ENCODE results near the gene TMEM132C.

The TMEM132C gene

GRCh38 chr12:128747441-128747840, 480.5 kb downstream of the TMEM132C start:
- no peak overlapping the region for H3K27ac ChIP-seq
- TF ChIP-seq CTCF (IDR thresholded peaks at IDR 0.05) (no peak), ZFX (IDR thresholded peaks at IDR 0.05; ENCODE audit: borderline replicate concordance) (no peak)

GRCh38 chr12:128752386-128752785, 485.4 kb downstream of the TMEM132C start:
- TF ChIP-seq ZFX (IDR thresholded peaks at IDR 0.05; ENCODE audit: borderline replicate concordance) (no peak), CTCF (IDR thresholded peaks at IDR 0.05) (no peak)
- H3K27ac ChIP-seq, result no peak overlapping the region

- TF ChIP-seq CTCF (IDR thresholded peaks at IDR 0.05), result no peak
- no peak for TF ChIP-seq ZFX (IDR thresholded peaks at IDR 0.05; ENCODE audit: borderline replicate concordance)
- no peak overlapping the region for H3K27ac ChIP-seq
Observed at GRCh38 chr12:128753438-128753837, 486.5 kb downstream of the TMEM132C start.

- TF ChIP-seq CTCF (IDR thresholded peaks at IDR 0.05) (no peak), ZFX (IDR thresholded peaks at IDR 0.05; ENCODE audit: borderline replicate concordance) (no peak)
- no peak overlapping the region for H3K27ac ChIP-seq
Observed at GRCh38 chr12:128754275-128754674, 487.3 kb downstream of the TMEM132C start.

GRCh38 chr12:128755566-128755965, 488.6 kb downstream of the TMEM132C start:
- no peak overlapping the region for H3K27ac ChIP-seq
- TF ChIP-seq CTCF (IDR thresholded peaks at IDR 0.05) (no peak), ZFX (IDR thresholded peaks at IDR 0.05; ENCODE audit: borderline replicate concordance) (no peak)
